ENCODE measurements around the gene USP17L19. TPM values are rescaled to one million over a fixed set of nuclear protein-coding genes. Genes with fewer than 3 reads are reported as not detected.
"Not testable (repeated sequence)": the region's sequence is repeated elsewhere in the genome, so short reads cannot be mapped to it uniquely, and the experiment has no call there.

USP17L19 gene
- total RNA-seq, 1 donor from 2014 or later: not detected

DNA sequence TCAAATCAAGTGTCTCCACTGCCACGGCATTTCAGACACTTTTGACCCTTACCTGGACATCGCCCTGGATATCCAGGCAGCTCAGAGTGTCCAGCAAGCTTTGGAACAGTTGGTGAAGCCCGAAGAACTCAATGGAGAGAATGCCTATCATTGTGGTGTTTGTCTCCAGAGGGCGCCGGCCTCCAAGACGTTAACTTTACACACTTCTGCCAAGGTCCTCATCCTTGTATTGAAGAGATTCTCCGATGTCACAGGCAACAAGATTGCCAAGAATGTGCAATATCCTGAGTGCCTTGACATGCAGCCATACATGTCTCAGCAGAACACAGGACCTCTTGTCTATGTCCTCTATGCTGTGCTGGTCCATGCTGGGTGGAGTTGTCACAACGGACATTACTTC, 22.9 kb upstream of the USP17L19 start:
- not testable (repeated sequence) for H3K9ac ChIP-seq (ENCODE audit: low read length); H3K4me2 ChIP-seq (ENCODE audit: low read length); H3K27ac ChIP-seq (ENCODE audit: low read depth, low read length); H3K79me2 ChIP-seq (ENCODE audit: insufficient read depth, low read length); H3K4me3 ChIP-seq (ENCODE audit: insufficient read depth, low read depth, low read length); H3K36me3 Mint-ChIP-seq (ENCODE audit: low read depth, unreplicated experiment); H3K36me3 ChIP-seq (ENCODE audit: insufficient read depth, low read length); H4K20me1 ChIP-seq (ENCODE audit: insufficient read depth, low read length); H3K4me1 ChIP-seq (ENCODE audit: insufficient read depth, low read length); H3K27ac Mint-ChIP-seq (ENCODE audit: unreplicated experiment); DNase-seq (ENCODE audit: low read depth); H3K27me3 ChIP-seq (ENCODE audit: insufficient read depth, low read length); H3K9me3 Mint-ChIP-seq (ENCODE audit: unreplicated experiment); H3K9me3 ChIP-seq (ENCODE audit: insufficient read depth, low read depth, low read length); FAIRE-seq; H3K4me1 Mint-ChIP-seq (ENCODE audit: low read depth, unreplicated experiment); H3K4me3 Mint-ChIP-seq (ENCODE audit: unreplicated experiment); H3K27me3 Mint-ChIP-seq (ENCODE audit: low read depth, unreplicated experiment); H2AFZ ChIP-seq (ENCODE audit: low read depth, low read length)

DNA sequence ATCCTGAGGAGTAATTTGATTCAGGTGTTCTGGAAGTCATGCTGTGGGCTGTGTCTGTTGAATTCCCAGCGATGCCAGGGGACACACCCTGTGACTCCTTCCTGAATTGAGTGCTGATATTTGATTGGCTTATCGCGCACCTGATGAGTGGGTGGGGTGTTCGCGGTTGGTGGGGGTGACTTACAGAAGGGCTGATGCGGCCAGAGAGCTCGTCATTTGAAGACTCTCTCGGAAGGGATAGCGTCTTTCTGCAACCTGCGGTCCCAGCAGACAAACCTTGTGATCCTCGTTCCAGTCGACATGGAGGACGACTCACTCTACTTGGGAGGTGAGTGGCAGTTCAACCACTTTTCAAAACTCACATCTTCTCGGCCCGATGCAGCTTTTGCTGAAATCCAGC, 19.1 kb upstream of the USP17L19 start, which contains the start of gene USP17L15:
TSS of gene USP17L15 (plus strand) at position 301 of the 400 bp plus-strand sequence. CDS start at position 301, 0 bp downstream.
- FAIRE-seq; H3K4me1 ChIP-seq (ENCODE audit: insufficient read depth, low read length); H3K9me3 ChIP-seq (ENCODE audit: insufficient read depth, low read depth, low read length); H3K27ac ChIP-seq (ENCODE audit: low read depth, low read length); H4K20me1 ChIP-seq (ENCODE audit: insufficient read depth, low read length); H3K9me3 Mint-ChIP-seq (ENCODE audit: unreplicated experiment); H2AFZ ChIP-seq (ENCODE audit: low read depth, low read length); H3K4me3 ChIP-seq (ENCODE audit: insufficient read depth, low read depth, low read length); H3K27ac Mint-ChIP-seq (ENCODE audit: unreplicated experiment); H3K27me3 ChIP-seq (ENCODE audit: insufficient read depth, low read length); H3K36me3 Mint-ChIP-seq (ENCODE audit: low read depth, unreplicated experiment); H3K9ac ChIP-seq (ENCODE audit: low read length); DNase-seq (ENCODE audit: low read depth); H3K4me3 Mint-ChIP-seq (ENCODE audit: unreplicated experiment); H3K79me2 ChIP-seq (ENCODE audit: insufficient read depth, low read length); H3K36me3 ChIP-seq (ENCODE audit: insufficient read depth, low read length); H3K27me3 Mint-ChIP-seq (ENCODE audit: low read depth, unreplicated experiment); H3K4me1 Mint-ChIP-seq (ENCODE audit: low read depth, unreplicated experiment); H3K4me2 ChIP-seq (ENCODE audit: low read length): not testable (repeated sequence)

DNA sequence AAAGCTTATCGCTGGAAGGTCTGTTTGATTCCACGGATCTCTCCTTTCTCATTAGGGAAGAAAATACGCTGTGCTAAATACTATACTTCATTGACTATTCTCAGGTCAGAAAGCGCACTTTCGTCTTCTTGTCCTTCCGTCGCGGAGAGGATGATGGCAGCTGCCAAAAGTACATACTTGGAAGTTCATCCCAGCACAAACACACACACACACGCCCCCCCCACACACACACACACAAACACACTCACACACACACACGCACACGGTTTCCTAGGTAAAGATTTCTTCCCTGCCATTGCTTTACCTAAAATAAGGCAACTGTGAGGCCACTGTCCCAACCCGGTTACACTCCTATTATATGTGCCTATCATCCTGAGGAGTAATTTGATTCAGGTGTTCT, 14.7 kb upstream of the USP17L19 start:
- FAIRE-seq; H3K9me3 Mint-ChIP-seq (ENCODE audit: unreplicated experiment): not testable (repeated sequence)

DNA sequence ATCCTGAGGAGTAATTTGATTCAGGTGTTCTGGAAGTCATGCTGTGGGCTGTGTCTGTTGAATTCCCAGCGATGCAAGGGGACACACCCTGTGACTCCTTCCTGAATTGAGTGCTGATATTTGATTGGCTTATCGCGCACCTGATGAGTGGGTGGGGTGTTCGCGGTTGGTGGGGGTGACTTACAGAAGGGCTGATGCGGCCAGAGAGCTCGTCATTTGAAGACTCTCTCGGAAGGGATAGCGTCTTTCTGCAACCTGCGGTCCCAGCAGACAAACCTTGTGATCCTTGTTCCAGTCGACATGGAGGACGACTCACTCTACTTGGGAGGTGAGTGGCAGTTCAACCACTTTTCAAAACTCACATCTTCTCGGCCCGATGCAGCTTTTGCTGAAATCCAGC, 9.6 kb upstream of the USP17L19 start, which contains the start of gene USP17L17:
TSS of gene USP17L17 (plus strand) at position 301 of the 400 bp plus-strand sequence. CDS start at position 301, 0 bp downstream.
- not testable (repeated sequence) for H4K20me1 ChIP-seq (ENCODE audit: insufficient read depth, low read length); H3K36me3 Mint-ChIP-seq (ENCODE audit: low read depth, unreplicated experiment); H3K27ac Mint-ChIP-seq (ENCODE audit: unreplicated experiment); H3K9ac ChIP-seq (ENCODE audit: low read length); DNase-seq (ENCODE audit: low read depth); H3K9me3 Mint-ChIP-seq (ENCODE audit: unreplicated experiment); H3K4me2 ChIP-seq (ENCODE audit: low read length); H3K79me2 ChIP-seq (ENCODE audit: insufficient read depth, low read length); FAIRE-seq; H3K27me3 ChIP-seq (ENCODE audit: insufficient read depth, low read length); H3K36me3 ChIP-seq (ENCODE audit: insufficient read depth, low read length); H3K9me3 ChIP-seq (ENCODE audit: insufficient read depth, low read depth, low read length); H3K27ac ChIP-seq (ENCODE audit: low read depth, low read length); H3K4me1 Mint-ChIP-seq (ENCODE audit: low read depth, unreplicated experiment); H3K27me3 Mint-ChIP-seq (ENCODE audit: low read depth, unreplicated experiment); H3K4me1 ChIP-seq (ENCODE audit: insufficient read depth, low read length); H3K4me3 Mint-ChIP-seq (ENCODE audit: unreplicated experiment); H2AFZ ChIP-seq (ENCODE audit: low read depth, low read length); H3K4me3 ChIP-seq (ENCODE audit: insufficient read depth, low read depth, low read length)

More for the DNA sequence above, 14.7 kb upstream of the USP17L19 start:
- not testable (repeated sequence) for H4K20me1 ChIP-seq (ENCODE audit: insufficient read depth, low read length); H3K27ac ChIP-seq (ENCODE audit: low read depth, low read length); H3K27me3 ChIP-seq (ENCODE audit: insufficient read depth, low read length); H3K4me3 ChIP-seq (ENCODE audit: insufficient read depth, low read depth, low read length); H3K36me3 Mint-ChIP-seq (ENCODE audit: low read depth, unreplicated experiment); H3K4me1 Mint-ChIP-seq (ENCODE audit: low read depth, unreplicated experiment); H3K36me3 ChIP-seq (ENCODE audit: insufficient read depth, low read length); H3K27ac Mint-ChIP-seq (ENCODE audit: unreplicated experiment); H3K9me3 ChIP-seq (ENCODE audit: insufficient read depth, low read depth, low read length); H3K27me3 Mint-ChIP-seq (ENCODE audit: low read depth, unreplicated experiment); H2AFZ ChIP-seq (ENCODE audit: low read depth, low read length); H3K79me2 ChIP-seq (ENCODE audit: insufficient read depth, low read length); H3K4me1 ChIP-seq (ENCODE audit: insufficient read depth, low read length); H3K4me2 ChIP-seq (ENCODE audit: low read length); H3K4me3 Mint-ChIP-seq (ENCODE audit: unreplicated experiment); H3K9ac ChIP-seq (ENCODE audit: low read length)
- peak; percentile 0 for DNase-seq (ENCODE audit: low read depth)

DNA sequence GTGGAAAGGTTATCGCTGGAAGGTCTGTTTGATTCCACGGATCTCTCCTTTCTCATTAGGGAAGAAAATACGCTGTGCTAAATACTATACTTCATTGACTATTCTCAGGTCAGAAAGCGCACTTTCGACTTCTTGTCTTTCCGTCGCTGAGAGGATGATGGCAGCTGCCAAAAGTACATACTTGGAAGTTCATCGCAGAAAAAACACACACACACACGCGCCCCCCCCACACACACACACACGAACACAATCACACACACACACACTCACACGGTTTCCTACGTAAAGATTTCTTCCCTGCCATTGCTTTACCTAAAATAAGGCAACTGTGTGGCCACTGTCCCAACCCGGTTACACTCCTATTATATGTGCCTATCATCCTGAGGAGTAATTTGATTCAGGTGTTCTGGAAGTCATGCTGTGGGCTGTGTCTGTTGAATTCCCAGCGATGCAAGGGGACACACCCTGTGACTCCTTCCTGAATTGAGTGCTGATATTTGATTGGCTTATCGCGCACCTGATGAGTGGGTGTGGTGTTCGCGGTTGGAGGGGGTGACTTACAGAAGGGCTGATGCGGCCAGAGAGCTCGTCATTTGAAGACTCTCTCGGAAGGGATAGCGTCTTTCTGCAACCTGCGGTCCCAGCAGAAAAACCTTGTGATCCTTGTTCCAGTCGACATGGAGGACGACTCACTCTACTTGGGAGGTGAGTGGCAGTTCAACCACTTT, 5.1 kb upstream of the USP17L19 start, which contains the start of gene USP17L18:
TSS of gene USP17L18 (plus strand) at position 678 of the 728 bp plus-strand sequence. CDS start at position 678, 0 bp downstream.
- FAIRE-seq; H3K27ac ChIP-seq (ENCODE audit: low read depth, low read length); H3K27me3 Mint-ChIP-seq (ENCODE audit: low read depth, unreplicated experiment); H3K79me2 ChIP-seq (ENCODE audit: insufficient read depth, low read length); H3K36me3 ChIP-seq (ENCODE audit: insufficient read depth, low read length); H3K36me3 Mint-ChIP-seq (ENCODE audit: low read depth, unreplicated experiment); H2AFZ ChIP-seq (ENCODE audit: low read depth, low read length); DNase-seq (ENCODE audit: low read depth); H3K9me3 ChIP-seq (ENCODE audit: insufficient read depth, low read depth, low read length); H3K9ac ChIP-seq (ENCODE audit: low read length); H4K20me1 ChIP-seq (ENCODE audit: insufficient read depth, low read length); H3K4me1 Mint-ChIP-seq (ENCODE audit: low read depth, unreplicated experiment); H3K9me3 Mint-ChIP-seq (ENCODE audit: unreplicated experiment); H3K4me3 ChIP-seq (ENCODE audit: insufficient read depth, low read depth, low read length); H3K4me1 ChIP-seq (ENCODE audit: insufficient read depth, low read length); H3K27me3 ChIP-seq (ENCODE audit: insufficient read depth, low read length); H3K27ac Mint-ChIP-seq (ENCODE audit: unreplicated experiment); H3K4me2 ChIP-seq (ENCODE audit: low read length); H3K4me3 Mint-ChIP-seq (ENCODE audit: unreplicated experiment): not testable (repeated sequence)

DNA sequence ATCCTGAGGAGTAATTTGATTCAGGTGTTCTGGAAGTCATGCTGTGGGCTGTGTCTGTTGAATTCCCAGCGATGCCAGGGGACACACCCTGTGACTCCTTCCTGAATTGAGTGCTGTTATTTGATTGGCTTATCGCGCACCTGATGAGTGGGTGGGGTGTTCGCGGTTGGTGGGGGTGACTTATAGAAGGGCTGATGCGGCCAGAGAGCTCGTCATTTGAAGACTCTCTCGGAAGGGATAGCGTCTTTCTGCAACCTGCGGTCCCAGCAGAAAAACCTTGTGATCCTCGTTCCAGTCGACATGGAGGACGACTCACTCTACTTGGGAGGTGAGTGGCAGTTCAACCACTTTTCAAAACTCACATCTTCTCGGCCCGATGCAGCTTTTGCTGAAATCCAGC, 4.6 kb downstream of the USP17L19 start, which contains the start of gene USP17L20:
TSS of gene USP17L20 (plus strand) at position 301 of the 400 bp plus-strand sequence. CDS start at position 301, 0 bp downstream.
- FAIRE-seq; H3K36me3 ChIP-seq (ENCODE audit: insufficient read depth, low read length); DNase-seq (ENCODE audit: low read depth); H4K20me1 ChIP-seq (ENCODE audit: insufficient read depth, low read length); H3K4me2 ChIP-seq (ENCODE audit: low read length); H3K27ac Mint-ChIP-seq (ENCODE audit: unreplicated experiment); H3K79me2 ChIP-seq (ENCODE audit: insufficient read depth, low read length); H3K4me1 Mint-ChIP-seq (ENCODE audit: low read depth, unreplicated experiment); H3K27ac ChIP-seq (ENCODE audit: low read depth, low read length); H3K36me3 Mint-ChIP-seq (ENCODE audit: low read depth, unreplicated experiment); H3K9ac ChIP-seq (ENCODE audit: low read length); H3K4me3 Mint-ChIP-seq (ENCODE audit: unreplicated experiment); H3K27me3 ChIP-seq (ENCODE audit: insufficient read depth, low read length); H3K9me3 Mint-ChIP-seq (ENCODE audit: unreplicated experiment); H3K4me1 ChIP-seq (ENCODE audit: insufficient read depth, low read length); H3K4me3 ChIP-seq (ENCODE audit: insufficient read depth, low read depth, low read length); H3K27me3 Mint-ChIP-seq (ENCODE audit: low read depth, unreplicated experiment); H3K9me3 ChIP-seq (ENCODE audit: insufficient read depth, low read depth, low read length); H2AFZ ChIP-seq (ENCODE audit: low read depth, low read length): not testable (repeated sequence)

All from astrocyte (in vitro differentiated cells and primary cell).